Gastrocnemius medialis (tissue), 4 donors: ENCODE data around the gene PDE6A. TPM values are rescaled to one million over a fixed set of nuclear protein-coding genes. Genes with fewer than 3 reads are reported as not detected.

Source experiments
- ATAC-seq, 2 donors: fragments of 150-250 bp; one replicate each; pipeline ENCODE4 v1.9.1; 2016
- DNase-seq, 2 donors: peaks; one replicate each; pipeline ENCODE4 v3.0.0-alpha.2; 2019
- H3K27ac ChIP-seq, 4 donors: fragments of 200-600 bp; sonication (generic); 1 replicate in 1 of 4; 2 replicates in 3 of 4; pipeline ENCODE4 v1.5.1; 2016 to 2018; ENCODE audit warnings: mild to moderate bottlenecking in 2 of 4, moderate library complexity in 1 of 4
- H3K27me3 ChIP-seq, 3 donors: fragments of 200-600 bp; sonication (generic) in 2 of 3; 1 replicate in 1 of 3; 2 replicates in 2 of 3; pipeline versions ENCODE4 v1.5.1 to v1.6.0; 2016 to 2019; ENCODE audit warnings: mild to moderate bottlenecking in 1 of 3, moderate library complexity in 1 of 3
- H3K36me3 ChIP-seq, 2 donors: fragments of 200-600 bp; sonication (generic) in 1 of 2; one replicate each; pipeline ENCODE4 v1.5.1; 2017 to 2018
- H3K4me1 ChIP-seq, 2 donors: fragments of 200-600 bp; sonication (generic) in 1 of 2; one replicate each; pipeline ENCODE4 v1.5.1; 2016 to 2017; ENCODE audit warnings: mild to moderate bottlenecking in 2 of 2
- H3K4me3 ChIP-seq, 4 donors: fragments of 200-600 bp; sonication (generic) in 3 of 4; 1 replicate in 1 of 4; 2 replicates in 3 of 4; pipeline ENCODE4 v1.5.1; 2016 to 2019; ENCODE audit warnings: mild to moderate bottlenecking in 2 of 4
- H3K9me3 ChIP-seq, 3 donors: fragments of 200-600 bp; sonication (generic) in 2 of 3; 1 replicate in 1 of 3; 2 replicates in 2 of 3; pipeline ENCODE4 v1.5.1; 2016 to 2019
- CTCF ChIP-seq, 5 experiments: fragments of 450-650 bp in 3 of 5; fragments of 200-600 bp in 2 of 5; sonication (generic) in 2 of 5; IDR thresholded peaks in 4 of 5; conservative IDR thresholded peaks in 1 of 5; 1 replicate in 4 of 5; 2 replicates in 1 of 5; pipeline ENCODE4 v1.5.1; 2016 to 2019; ENCODE audit warnings: antibody characterized with exemption in 5 of 5, mild to moderate bottlenecking in 3 of 5, moderate library complexity in 3 of 5
- POLR2A ChIP-seq, 2 donors: fragments of 450-650 bp; IDR thresholded peaks; one replicate each; pipeline ENCODE4 v1.6.1; 2017; ENCODE audit warnings: antibody characterized with exemption in 2 of 2, mild to moderate bottlenecking in 2 of 2, moderate library complexity in 2 of 2
- in situ Hi-C, 4 donors: fragments of 200-750 bp; cut with MboI; loops; one replicate each; pipeline versions ENCODE4 v1.15.0 to v1.8.0; 2017; ENCODE audit warnings: low sequenced_read_pairs in 4 of 4
- intact Hi-C: fragments of 100-400 bp; cut with DNase I; formaldehyde crosslinking; loops from one replicate; pipeline ENCODE4 v1.15.1; 2023; ENCODE audit warnings: low total_unique reads
- total RNA-seq, 4 donors: library from RNA; depleted of rRNA; stranded (reverse); fragments of >200 nt; gene quantifications; one replicate each; pipeline versions ENCODE4 v1.1.0 to v1.2.3, GENCODE V29; 2016

The PDE6A gene
- total RNA-seq, 4 donors from 2014 or later = not detected

GRCh38 chr5:149941795-149942194, 2.8 kb downstream of the PDE6A start:
- no peak for ATAC-seq
- in situ Hi-C loops = no loop called here
- intact Hi-C loops = no loop called here

GRCh38 chr5:149940941-149941644, 3.5 kb downstream of the PDE6A start:
- Histone ChIP-seq H3K27ac (no peak overlapping the region), H3K36me3 (no peaks in the 10 kb centered on the region), H3K4me3 (no peak overlapping the region), H3K27me3 (no peaks in the 10 kb centered on the region), H3K4me1 (peaks cover 0 to 11% of the 10 kb centered on the region in 2 donors), H3K9me3 (no peaks in the 10 kb centered on the region)
- intact Hi-C loops = no loop called here
- DNase-seq = no peak
- ATAC-seq = no peak
- in situ Hi-C loops = no loop called here
- TF ChIP-seq POLR2A (IDR thresholded peaks at IDR 0.05) (no peak), CTCF (IDR thresholded peaks at IDR 0.05 in 4 of 5, conservative IDR thresholded peaks at IDR 0.05 in 1 of 5) (no peak)

More at GRCh38 chr5:149941795-149942194, 2.8 kb downstream of the PDE6A start:
- Histone ChIP-seq H3K4me3 (no peak overlapping the region), H3K27me3 (no peaks in the 10 kb centered on the region), H3K4me1 (peaks cover 0 to 11% of the 10 kb centered on the region in 2 donors), H3K36me3 (no peaks in the 10 kb centered on the region), H3K27ac (no peak overlapping the region), H3K9me3 (no peaks in the 10 kb centered on the region)
- no peak for DNase-seq
- no peak for TF ChIP-seq CTCF (IDR thresholded peaks at IDR 0.05 in 4 of 5, conservative IDR thresholded peaks at IDR 0.05 in 1 of 5)
- TF ChIP-seq POLR2A (IDR thresholded peaks at IDR 0.05) = no peak

- no peak for DNase-seq
- ATAC-seq = peak in 1 of 2 donors; percentile 72
- H3K4me3 ChIP-seq = no peak overlapping the region
- intact Hi-C loops = no loop called here
- no peaks in the 10 kb centered on the region for H3K27me3 ChIP-seq
- in situ Hi-C loops = no loop called here
- H3K9me3 ChIP-seq = no peaks in the 10 kb centered on the region
- H3K36me3 ChIP-seq = no peaks in the 10 kb centered on the region
- no peak for TF ChIP-seq CTCF (IDR thresholded peaks at IDR 0.05 in 4 of 5, conservative IDR thresholded peaks at IDR 0.05 in 1 of 5)
- no peak for TF ChIP-seq POLR2A (IDR thresholded peaks at IDR 0.05)
- peak overlapping the region in 1 of 4 donors; percentile 41 for H3K27ac ChIP-seq
- peaks cover 0 to 11% of the 10 kb centered on the region in 2 donors for H3K4me1 ChIP-seq
Observed at GRCh38 chr5:149940077-149940574, 4.5 kb downstream of the PDE6A start.

GRCh38 chr5:149939546-149939945, 5.0 kb downstream of the PDE6A start:
- Histone ChIP-seq H3K27me3 (no peaks in the 10 kb centered on the region), H3K36me3 (no peaks in the 10 kb centered on the region), H3K27ac (peak overlapping the region in 2 of 4 donors; percentile 31 to 41), H3K4me1 (peaks cover 0 to 11% of the 10 kb centered on the region in 2 donors), H3K9me3 (no peaks in the 10 kb centered on the region), H3K4me3 (no peak overlapping the region)
- in situ Hi-C loops = no loop called here
- ATAC-seq (no peak), DNase-seq (no peak)
- no peak for TF ChIP-seq POLR2A (IDR thresholded peaks at IDR 0.05)
- no peak for TF ChIP-seq CTCF (IDR thresholded peaks at IDR 0.05 in 4 of 5, conservative IDR thresholded peaks at IDR 0.05 in 1 of 5)
- intact Hi-C loops = loop anchor here (5.0 kb wide), 1 partner anchor 38 kb away; no protein-coding TSS in a partner anchor
